ENCODE results near the gene HAGHL.

DNA sequence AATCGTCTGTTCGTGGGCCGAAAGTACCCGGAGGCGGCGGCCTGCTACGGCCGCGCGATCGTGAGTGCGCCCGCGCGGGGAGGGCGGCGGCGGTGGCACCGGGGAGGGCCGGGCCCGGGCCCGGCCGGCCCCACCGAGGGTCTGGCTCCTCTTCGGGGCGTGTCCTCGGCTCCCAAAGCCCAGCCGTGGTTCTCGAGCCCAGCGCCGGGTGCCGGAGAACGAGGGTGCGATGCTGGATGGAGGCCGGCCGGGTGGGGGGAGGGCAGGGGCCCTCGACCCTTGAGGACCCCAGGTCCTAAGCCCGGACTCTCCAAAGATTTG, 46.3 kb upstream of the HAGHL start:
- TF ChIP-seq CTCF (IDR thresholded peaks at IDR 0.05) (no peak), POLR2A (IDR thresholded peaks at IDR 0.05) (no peak)
